Measurements from ENCODE around the gene MAST4. TPM values are rescaled to one million over a fixed set of nuclear protein-coding genes. Genes with fewer than 3 reads are reported as not detected.

The MAST4 gene
- total and polyA plus RNA-seq, 2 donors (not counting 1 experiment from before 2014, with no cell fraction given) = 2.5 to 57.1 TPM

GRCh38 chr5:66960369-66961137, 364.4 kb downstream of the MAST4 start:
- no peak overlapping the region for H3K27ac ChIP-seq (ENCODE audit: low read length in 2 of 2)
- intact Hi-C loops (cut with micrococcal nuclease) = no loop called here
- H3K9ac ChIP-seq (ENCODE audit: low read length) = no peak overlapping the region
- TF ChIP-seq CTCF (IDR thresholded peaks at IDR 0.05) (no peak), EZH2 (IDR thresholded peaks at IDR 0.05; ENCODE audit: borderline replicate concordance, insufficient read depth, low read depth, low read length, poor library complexity, severe bottlenecking) (no peak)
- ATAC-seq (ENCODE audit: low read depth) (no peak), DNase-seq (no peak)
- no peaks in the 10 kb centered on the region for H3K79me2 ChIP-seq (ENCODE audit: control insufficient read depth, insufficient read depth, low read length)
- Mint-ChIP-seq H3K4me3 (no peak overlapping the region), H3K4me1 (no peaks in the 10 kb centered on the region), H3K27me3 (no peaks in the 10 kb centered on the region), H3K27ac (no peak overlapping the region), H3K9me3 (ENCODE audit: insufficient read depth) (no peaks in the 10 kb centered on the region)
- no peaks in the 10 kb centered on the region for H3K4me1 ChIP-seq (ENCODE audit: control insufficient read depth in 2 of 2, insufficient read depth in 2 of 2, low read length in 2 of 2)
- ChIA-PET POLR2A (no interaction called here), CTCF (no interaction called here)
- no peak overlapping the region for H3K4me3 ChIP-seq (ENCODE audit: control extremely low read depth in 1 of 5, extremely low read depth in 1 of 5, insufficient read depth in 1 of 5, low read depth in 2 of 5, low read length in 4 of 5)
- no peaks in the 10 kb centered on the region for H4K20me1 ChIP-seq (ENCODE audit: control insufficient read depth, insufficient read depth, low read length, poor library complexity, severe bottlenecking)
- H3K27me3 ChIP-seq (replicated peaks in 1 of 4; ENCODE audit: control extremely low read depth in 1 of 4, control insufficient read depth in 3 of 4, insufficient read depth in 4 of 4, low read length in 3 of 4) = peaks cover 0 to 3% (median 0%) of the 10 kb centered on the region in 4 experiments
- H3K36me3 ChIP-seq (replicated peaks in 1 of 2; ENCODE audit: control extremely low read depth in 1 of 2, control insufficient read depth in 1 of 2, extremely low read depth in 1 of 2, insufficient read depth in 2 of 2, low read length in 1 of 2) = no peaks in the 10 kb centered on the region
- no peaks in the 10 kb centered on the region for H3K9me3 ChIP-seq (ENCODE audit: control extremely low read depth in 1 of 3, control insufficient read depth in 2 of 3, insufficient read depth in 1 of 3, low read length in 2 of 3)
- no peak overlapping the region for H2AFZ ChIP-seq (ENCODE audit: insufficient read depth, low read depth, low read length, poor library complexity, severe bottlenecking)
- no CpG with 5 or more reads among the region's 7 CpGs for WGBS (ENCODE audit: insufficient coverage)
- H3K4me2 ChIP-seq (replicated peaks; ENCODE audit: low read depth, low read length, poor library complexity, severe bottlenecking) = no peak overlapping the region

GRCh38 chr5:66963559-66963971, 367.4 kb downstream of the MAST4 start:
- no peaks in the 10 kb centered on the region for H4K20me1 ChIP-seq (ENCODE audit: control insufficient read depth, insufficient read depth, low read length, poor library complexity, severe bottlenecking)
- intact Hi-C loops (cut with micrococcal nuclease) = no loop called here
- H3K27ac ChIP-seq (ENCODE audit: low read length in 2 of 2) = no peak overlapping the region
- no peak overlapping the region for H3K4me3 Mint-ChIP-seq
- no peaks in the 10 kb centered on the region for H3K27me3 ChIP-seq (replicated peaks in 1 of 4; ENCODE audit: control extremely low read depth in 1 of 4, control insufficient read depth in 3 of 4, insufficient read depth in 4 of 4, low read length in 3 of 4)
- ChIA-PET POLR2A (no interaction called here), CTCF (no interaction called here)
- no peak overlapping the region for H3K4me3 ChIP-seq (ENCODE audit: control extremely low read depth in 1 of 5, extremely low read depth in 1 of 5, insufficient read depth in 1 of 5, low read depth in 2 of 5, low read length in 4 of 5)
- H3K36me3 ChIP-seq (replicated peaks in 1 of 2; ENCODE audit: control extremely low read depth in 1 of 2, control insufficient read depth in 1 of 2, extremely low read depth in 1 of 2, insufficient read depth in 2 of 2, low read length in 1 of 2) = no peaks in the 10 kb centered on the region
- no peaks in the 10 kb centered on the region for H3K9me3 ChIP-seq (ENCODE audit: control extremely low read depth in 1 of 3, control insufficient read depth in 2 of 3, insufficient read depth in 1 of 3, low read length in 2 of 3)
- H3K27me3 Mint-ChIP-seq = no peaks in the 10 kb centered on the region
- no peak overlapping the region for H3K27ac Mint-ChIP-seq
- H3K4me1 Mint-ChIP-seq = no peaks in the 10 kb centered on the region
- no peak overlapping the region for H2AFZ ChIP-seq (ENCODE audit: insufficient read depth, low read depth, low read length, poor library complexity, severe bottlenecking)
- no peak for ATAC-seq (ENCODE audit: low read depth)
- H3K4me1 ChIP-seq (ENCODE audit: control insufficient read depth in 2 of 2, insufficient read depth in 2 of 2, low read length in 2 of 2) = no peaks in the 10 kb centered on the region
- TF ChIP-seq EZH2 (IDR thresholded peaks at IDR 0.05; ENCODE audit: borderline replicate concordance, insufficient read depth, low read depth, low read length, poor library complexity, severe bottlenecking) (no peak), CTCF (IDR thresholded peaks at IDR 0.05) (no peak)
- 75% methylated on average over 1 of the region's 1 CpG for WGBS (ENCODE audit: insufficient coverage)
- H3K79me2 ChIP-seq (ENCODE audit: control insufficient read depth, insufficient read depth, low read length) = no peaks in the 10 kb centered on the region
- no peaks in the 10 kb centered on the region for H3K9me3 Mint-ChIP-seq (ENCODE audit: insufficient read depth)
- no peak for DNase-seq
- no peak overlapping the region for H3K4me2 ChIP-seq (replicated peaks; ENCODE audit: low read depth, low read length, poor library complexity, severe bottlenecking)
- H3K9ac ChIP-seq (ENCODE audit: low read length) = no peak overlapping the region

Measured in B cell (primary cell).